ENCODE results near the gene SLC13A3.

Gene SLC13A3

GRCh38 chr20:46652699-46653098 lies 1.4 kb upstream of the SLC13A3 start:
- no peak for DNase-seq (ENCODE audit: low spot score)

GRCh38 chr20:46650575-46651090 lies 626 bp downstream of the SLC13A3 start:
- DNase-seq (ENCODE audit: low spot score), result no peak

- DNase-seq (ENCODE audit: low spot score), result no peak
These were observed 1.2 kb downstream of the SLC13A3 start for GRCh38 chr20:46649965-46650542.

GRCh38 chr20:46649650-46649949 lies 1.7 kb downstream of the SLC13A3 start:
- no peak for DNase-seq (ENCODE audit: low spot score)

- DNase-seq (ENCODE audit: low spot score), result no peak
These were observed 2.2 kb downstream of the SLC13A3 start for GRCh38 chr20:46648903-46649649.

GRCh38 chr20:46647469-46647868 lies 3.8 kb downstream of the SLC13A3 start:
- DNase-seq (ENCODE audit: low spot score), result no peak

GRCh38 chr20:46646659-46647380 lies 4.4 kb downstream of the SLC13A3 start:
- no peak for DNase-seq (ENCODE audit: low spot score)

GRCh38 chr20:46646122-46646521 lies 5.1 kb downstream of the SLC13A3 start:
- no peak for DNase-seq (ENCODE audit: low spot score)

- no peak for DNase-seq (ENCODE audit: low spot score)
These were observed 6.5 kb downstream of the SLC13A3 start for GRCh38 chr20:46644733-46645132.

- DNase-seq (ENCODE audit: low spot score), result no peak
These were observed 7.1 kb downstream of the SLC13A3 start for GRCh38 chr20:46644160-46644559.

GRCh38 chr20:46642969-46643343 lies 8.3 kb downstream of the SLC13A3 start:
- DNase-seq (ENCODE audit: low spot score), result no peak

GRCh38 chr20:46642265-46642968 lies 8.8 kb downstream of the SLC13A3 start:
- DNase-seq (ENCODE audit: low spot score), result no peak

GRCh38 chr20:46641424-46641823 lies 9.8 kb downstream of the SLC13A3 start:
- no peak for DNase-seq (ENCODE audit: low spot score)

- no peak for DNase-seq (ENCODE audit: low spot score)
These were observed 10.5 kb downstream of the SLC13A3 start for GRCh38 chr20:46640536-46641311.

GRCh38 chr20:46640044-46640443 lies 11.2 kb downstream of the SLC13A3 start:
- no peak for DNase-seq (ENCODE audit: low spot score)

GRCh38 chr20:46639587-46639986 lies 11.7 kb downstream of the SLC13A3 start:
- no peak for DNase-seq (ENCODE audit: low spot score)

- no peak for DNase-seq (ENCODE audit: low spot score)
These were observed 12.4 kb downstream of the SLC13A3 start for GRCh38 chr20:46638898-46639274.

GRCh38 chr20:46638134-46638897 lies 12.9 kb downstream of the SLC13A3 start:
- no peak for DNase-seq (ENCODE audit: low spot score)

- no peak for DNase-seq (ENCODE audit: low spot score)
These were observed 13.7 kb downstream of the SLC13A3 start for GRCh38 chr20:46637427-46638133.

- no peak for DNase-seq (ENCODE audit: low spot score)
These were observed 14.2 kb downstream of the SLC13A3 start for GRCh38 chr20:46637020-46637419.
